SK-N-SH (cell line): ENCODE results near the gene RASSF8. TPM values are rescaled to one million over a fixed set of nuclear protein-coding genes. Genes with fewer than 3 reads are reported as not detected.

ENCODE experiments used
- CTCF ChIA-PET: fragments of 300-600, 350-600 bp; formaldehyde crosslinking; extraction: SDS; loops from one replicate; lab custom pipeline; 2021; lab: Yijun Ruan, JAX
- POLR2A ChIA-PET: fragments of 350-600 bp; sonication (Branson Sonifier 250); formaldehyde crosslinking; extraction: SDS; loops from one replicate; lab custom pipeline; 2020; ENCODE audit warnings: antibody characterized with exemption, inconsistent platforms; lab: Yijun Ruan, JAX
- DNase-seq: peaks from one replicate; pipeline ENCODE4 v3.0.0; 2012
- H2AFZ ChIP-seq: fragments of 200-600 bp; sonication (generic); 2 replicates; pipeline ENCODE4 v1.8.1; 2016; ENCODE audit warnings: antibody characterized with exemption, mild to moderate bottlenecking, low read depth
- H3F3A ChIP-seq: fragments of 200-600 bp; sonication (generic); replicated peaks from 2 replicates; pipeline ENCODE3; 2016; ENCODE audit warnings: antibody characterized with exemption, mild to moderate bottlenecking; ENCODE audit not compliant: insufficient read depth
- H3K27ac ChIP-seq, 2 experiments: fragments of 200-500 bp in 1 of 2; fragments of 200-600 bp in 1 of 2; sonication (Bioruptor generic) in 1 of 2; sonication (generic), shearing (Covaris generic) in 1 of 2; 2 replicates each; pipeline versions ENCODE4 v1.5.1 to v1.6.1; 2014 to 2016; ENCODE audit warnings: low read depth in 2 of 2, inconsistent platforms in 1 of 2, low read length in 1 of 2, mild to moderate bottlenecking in 1 of 2, mixed read lengths in 1 of 2
- H3K27me3 ChIP-seq: fragments of 200-600 bp; sonication (generic), shearing (Covaris generic); 2 replicates; pipeline ENCODE4 v1.6.1; 2016; ENCODE audit warnings: mixed run types; ENCODE audit not compliant: insufficient read depth
- H3K36me3 ChIP-seq, 2 experiments: fragments of 200-500 bp in 1 of 2; fragments of 200-600 bp in 1 of 2; sonication (Bioruptor generic) in 1 of 2; sonication (generic) in 1 of 2; replicated peaks in 1 of 2; 2 replicates each; pipeline versions ENCODE3 to v1.5.1; 2014 to 2016; ENCODE audit warnings: low read length in 1 of 2, mild to moderate bottlenecking in 1 of 2; ENCODE audit not compliant: insufficient read depth in 2 of 2, control insufficient read depth in 1 of 2
- H3K4me1 ChIP-seq, 2 experiments: fragments of 200-500 bp in 1 of 2; fragments of 200-600 bp in 1 of 2; sonication (Bioruptor generic) in 1 of 2; sonication (generic), shearing (Covaris generic) in 1 of 2; 2 replicates each; pipeline versions ENCODE4 v1.5.1 to v1.6.1; 2014 to 2016; ENCODE audit warnings: low read depth in 1 of 2, low read length in 1 of 2, mixed run types in 1 of 2; ENCODE audit not compliant: insufficient read depth in 2 of 2, control insufficient read depth in 1 of 2
- H3K4me2 ChIP-seq: fragments of 200-600 bp; sonication (generic), shearing (Covaris generic); 2 replicates; pipeline ENCODE4 v1.6.1; 2017; ENCODE audit warnings: mixed run types
- H3K4me3 ChIP-seq, 2 experiments: fragments of 200-500 bp in 1 of 2; fragments of 200-600 bp in 1 of 2; sonication (Bioruptor generic) in 1 of 2; sonication (generic), shearing (Covaris generic) in 1 of 2; 2 replicates each; pipeline versions ENCODE4 v1.5.1 to v1.8.1; 2014 to 2016; ENCODE audit warnings: low read depth in 2 of 2, inconsistent platforms in 1 of 2, low read length in 1 of 2, mild to moderate bottlenecking in 1 of 2, mixed read lengths in 1 of 2, moderate library complexity in 1 of 2
- H3K79me2 ChIP-seq: fragments of 200-600 bp; sonication (generic); 2 replicates; pipeline ENCODE4 v1.8.1; 2017; ENCODE audit warnings: mild to moderate bottlenecking; ENCODE audit not compliant: insufficient read depth
- H3K9ac ChIP-seq: fragments of 200-600 bp; sonication (generic); 2 replicates; pipeline ENCODE4 v1.6.1; 2017; ENCODE audit warnings: mixed run types
- H3K9me2 ChIP-seq: fragments of 200-600 bp; sonication (generic); 2 replicates; pipeline ENCODE4 v1.6.1; 2017; ENCODE audit warnings: mixed run types
- H3K9me3 ChIP-seq: fragments of 200-600 bp; sonication (generic); 2 replicates; pipeline ENCODE4 v1.6.1; 2017; ENCODE audit warnings: mixed run types, mild to moderate bottlenecking, moderate library complexity
- H4K20me1 ChIP-seq: fragments of 200-600 bp; sonication (generic); 2 replicates; pipeline ENCODE4 v1.6.1; 2017; ENCODE audit warnings: mild to moderate bottlenecking, mixed run types; ENCODE audit not compliant: insufficient read depth
- CHD2 ChIP-seq: fragments of 150-350 bp; IDR thresholded peaks from 2 replicates; pipeline ENCODE4 v1.6.1; 2018; ENCODE audit warnings: low read length; ENCODE audit not compliant: partially characterized antibody
- CTCF ChIP-seq: fragments of 200-600 bp; sonication (generic); IDR thresholded peaks from 2 replicates; pipeline ENCODE4 v1.6.1; 2017; ENCODE audit warnings: antibody characterized with exemption, mild to moderate bottlenecking, moderate library complexity
- ELF1 ChIP-seq: IDR thresholded peaks from 2 replicates; pipeline ENCODE4 v1.4.0; 2012
- EP300 ChIP-seq, 2 experiments: IDR thresholded peaks; 2 replicates each; pipeline versions ENCODE4 v1.4.0 to v1.6.1; 2012; ENCODE audit warnings: borderline replicate concordance in 1 of 2, low read depth in 1 of 2, low read length in 1 of 2
- EZH2phosphoT487 ChIP-seq: fragments of 200-600 bp; sonication (generic); IDR thresholded peaks from 2 replicates; pipeline ENCODE4 v1.6.1; 2017; ENCODE audit warnings: low read depth, mixed run types, mild to moderate bottlenecking, antibody characterized with exemption, moderate library complexity, borderline replicate concordance
- FOSL2 ChIP-seq: IDR thresholded peaks from 2 replicates; pipeline ENCODE4 v1.4.0; 2012; ENCODE audit warnings: low read depth, mild to moderate bottlenecking, moderate library complexity, borderline replicate concordance
- FOXJ3 ChIP-seq: sonication (generic); formaldehyde crosslinking; IDR thresholded peaks from 2 replicates; pipeline ENCODE4 v1.5.1; 2020; ENCODE audit warnings: mild to moderate bottlenecking, missing genetic modification reagents
- FOXM1 ChIP-seq: IDR thresholded peaks from 2 replicates; pipeline ENCODE4 v1.4.0; 2012; ENCODE audit warnings: low read depth, mild to moderate bottlenecking
- GABPA ChIP-seq: IDR thresholded peaks from 2 replicates; pipeline ENCODE4 v1.4.0; 2012; ENCODE audit warnings: low read depth, mild to moderate bottlenecking
- GATA2 ChIP-seq: sonication (generic); formaldehyde crosslinking; IDR thresholded peaks from 2 replicates; pipeline ENCODE4 v1.5.0; 2020; ENCODE audit warnings: mild to moderate bottlenecking, missing genetic modification reagents
- JUND ChIP-seq: IDR thresholded peaks from 2 replicates; pipeline ENCODE4 v1.4.0; 2012
- MEF2A ChIP-seq: IDR thresholded peaks from 2 replicates; pipeline ENCODE4 v1.4.0; 2012; ENCODE audit warnings: low read depth, borderline replicate concordance
- NFIC ChIP-seq: IDR thresholded peaks from 2 replicates; pipeline ENCODE4 v1.4.0; 2012; ENCODE audit warnings: borderline replicate concordance
- NRF1 ChIP-seq: IDR thresholded peaks from 2 replicates; pipeline ENCODE4 v1.6.1; 2012; ENCODE audit warnings: low read depth, mild to moderate bottlenecking, low read length
- POLR2AphosphoS5 ChIP-seq: IDR thresholded peaks from 2 replicates; pipeline ENCODE4 v1.6.1; 2012; ENCODE audit warnings: low read depth, low read length
- RAD21 ChIP-seq: IDR thresholded peaks from 2 replicates; pipeline ENCODE4 v1.6.1; 2012; ENCODE audit warnings: mild to moderate bottlenecking, low read length
- RCOR1 ChIP-seq: fragments of 150-350 bp; IDR thresholded peaks from 2 replicates; pipeline ENCODE4 v1.6.1; 2017; ENCODE audit warnings: antibody characterized with exemption, low read length
- REST ChIP-seq: IDR thresholded peaks from 2 replicates; pipeline ENCODE4 v1.6.1; 2012; ENCODE audit warnings: mild to moderate bottlenecking, low read depth, low read length, moderate library complexity
- RFX5 ChIP-seq: IDR thresholded peaks from 2 replicates; pipeline ENCODE4 v1.6.1; 2012; ENCODE audit warnings: mild to moderate bottlenecking, improper control_type of control experiment, low read length
- RXRA ChIP-seq: IDR thresholded peaks from 2 replicates; pipeline ENCODE4 v1.4.0; 2012; ENCODE audit warnings: low read depth, mild to moderate bottlenecking, borderline replicate concordance
- SIN3A ChIP-seq: IDR thresholded peaks from 2 replicates; pipeline ENCODE4 v1.6.1; 2012; ENCODE audit warnings: low read depth, mild to moderate bottlenecking, low read length, moderate library complexity, borderline replicate concordance
- TAF1 ChIP-seq: IDR thresholded peaks from 2 replicates; pipeline ENCODE4 v1.6.1; 2012; ENCODE audit warnings: low read depth, mild to moderate bottlenecking, low read length, moderate library complexity, borderline replicate concordance
- TCF12 ChIP-seq: IDR thresholded peaks from 2 replicates; pipeline ENCODE4 v1.4.0; 2012
- TEAD4 ChIP-seq: IDR thresholded peaks from 2 replicates; pipeline ENCODE4 v1.4.0; 2012; ENCODE audit warnings: mild to moderate bottlenecking, borderline replicate concordance; ENCODE audit not compliant: insufficient read depth
- YY1 ChIP-seq: IDR thresholded peaks from 2 replicates; pipeline ENCODE4 v1.4.0; 2012; ENCODE audit warnings: low read depth, mild to moderate bottlenecking
- WGBS: methylation state at CpG from one replicate; pipeline ENCODE4 v1.1.6; 2017; ENCODE audit warnings: low lambda C conversion rate; 5-methylcytosine and 5-hydroxymethylcytosine counted together
- polyA plus RNA-seq, 3 experiments: library from polyadenylated mRNA; depleted of rRNA; stranded (reverse); fragments of >200 nt; gene quantifications; 2 replicates each; pipeline ENCODE4 v1.2.3, GENCODE V29; 2012
- TF ChIP-seq, protein P1 (sequence below): IDR thresholded peaks from 2 replicates; pipeline ENCODE4 v1.4.0; 2012; ENCODE audit warnings: low read depth

RASSF8 gene
- polyA plus RNA-seq, 1 of the 3 experiments (the other 2 are of a cell fraction) = 15.3 TPM

DNA sequence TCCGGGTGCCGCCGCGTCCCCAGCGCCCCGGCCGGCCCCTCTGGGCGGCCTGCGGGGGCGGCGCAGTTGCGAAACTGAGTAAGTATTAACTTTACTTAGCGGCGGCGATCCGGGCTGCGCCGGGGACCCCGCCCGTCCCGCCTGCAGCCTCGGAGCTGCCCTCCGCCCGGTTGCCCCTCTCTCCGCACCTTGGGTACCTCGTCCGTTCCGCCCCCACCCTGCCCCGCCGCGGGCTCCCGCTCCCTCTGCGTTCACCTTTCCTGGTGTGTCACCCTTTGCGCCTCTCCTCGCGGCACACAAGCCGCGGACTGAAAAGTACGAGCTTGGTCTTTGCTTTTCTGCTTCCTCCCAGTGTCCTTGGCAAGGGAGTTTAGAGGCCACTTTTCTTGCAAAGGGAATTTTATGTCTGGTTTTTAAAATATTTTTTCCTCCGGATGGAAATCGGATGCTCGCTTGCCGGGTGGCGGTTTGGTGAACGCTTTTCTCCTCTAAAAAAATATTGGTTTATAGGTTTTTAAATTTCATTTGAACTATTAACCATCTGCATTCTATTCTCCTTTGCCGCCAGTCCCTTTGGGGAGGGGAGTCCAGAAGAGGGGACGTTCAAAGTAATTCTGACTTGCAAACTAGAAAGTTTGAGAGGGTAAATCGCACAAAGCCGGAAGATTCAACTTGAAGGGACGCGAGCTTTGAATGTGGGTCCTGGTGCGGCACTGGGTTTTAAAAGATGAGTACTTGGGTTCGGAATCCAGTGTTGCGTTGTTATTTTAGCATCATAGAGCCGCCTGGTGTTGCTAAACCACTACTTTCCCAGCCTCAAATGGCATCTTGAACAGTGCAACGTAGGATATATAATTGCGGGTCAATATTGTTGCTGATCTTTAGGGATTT is 834 bp downstream of the RASSF8 start:
- Histone ChIP-seq H3K36me3 (peaks cover 12 to 14% of the 10 kb centered on the region in 2 experiments), H3K79me2 (peaks cover 54% of the 10 kb centered on the region), H4K20me1 (peaks cover 43% of the 10 kb centered on the region), H3K27me3 (no peaks in the 10 kb centered on the region), H3K4me2 (peak overlapping the region; percentile 74), H3K4me3 (peak overlapping the region; percentile 86 to 92), H3K9ac (peak overlapping the region; percentile 96), H3K27ac (peak overlapping the region; percentile 92 to 95), H3F3A (peaks cover 14% of the 10 kb centered on the region), H2AFZ (no peak overlapping the region; the same call in 1 of the 2 replicates), H3K9me3 (no peaks in the 10 kb centered on the region), H3K9me2 (no peaks in the 10 kb centered on the region), H3K4me1 (peaks cover 0 to 28% of the 10 kb centered on the region in 2 experiments; a peak in 2 of 4 replicates)
- WGBS = 2% methylated on average over 24 of the region's 57 CpGs
- ChIA-PET POLR2A (interaction anchor here (0.6 to 1.0 kb wide), 2 partner anchors 9 to 678 kb away, joined by 3 read pairs; no protein-coding TSS in a partner anchor), CTCF (interaction anchor here (0.6 to 3.4 kb wide), 41 partner anchors 9 to 747 kb away, joined by 3 to 19 read pairs (median 3); no protein-coding TSS in a partner anchor)
- DNase-seq = peak; percentile 27
- TF ChIP-seq EZH2phosphoT487 (no peak), RAD21 (peak; percentile 58), NFIC (no peak), TEAD4 (no peak), CTCF (peak; percentile 3; the same call in 1 of the 2 replicates), REST (no peak), TCF12 (0 out of 2 replicates have a peak, but pooled peaks have one; percentile 2), RCOR1 (no peak), CHD2 (no peak), NRF1 (no peak), GABPA (no peak), GATA2 (CRISPR knock-in tag) (no peak), FOXJ3 (CRISPR knock-in tag) (no peak), FOSL2 (peak; percentile 28; the same call in 1 of the 2 replicates), MEF2A (no peak), RXRA (no peak), EP300 (IDR thresholded peaks at IDR 0.05; ENCODE audit: borderline replicate concordance in 1 of 2, low read depth in 1 of 2, low read length in 1 of 2) (no peak), POLR2AphosphoS5 (no peak), TAF1 (no peak; the same call in 1 of the 2 replicates), ELF1 (no peak), RFX5 (no peak), FOXM1 (no peak), SIN3A (0 out of 2 replicates have a peak, but pooled peaks have one; percentile 23), YY1 (no peak), JUND (no peak)
- TF ChIP-seq, protein P1, sequence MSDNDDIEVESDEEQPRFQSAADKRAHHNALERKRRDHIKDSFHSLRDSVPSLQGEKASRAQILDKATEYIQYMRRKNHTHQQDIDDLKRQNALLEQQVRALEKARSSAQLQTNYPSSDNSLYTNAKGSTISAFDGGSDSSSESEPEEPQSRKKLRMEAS = no peak
